OCI-LY7 (cell line): Measurements from ENCODE around the gene CACNA1I.

Experiments used
- CTCF ChIP-seq: fragments of 200-600 bp; sonication (generic); conservative IDR thresholded peaks from 2 replicates; pipeline ENCODE4 v1.5.1; 2014; ENCODE audit warnings: mild to moderate bottlenecking, antibody characterized with exemption, low read length, moderate library complexity, mixed read lengths
- EZH2phosphoT487 ChIP-seq: fragments of 200-600 bp; sonication (generic); IDR thresholded peaks from 2 replicates; pipeline ENCODE4 v1.6.1; 2018; ENCODE audit warnings: low read depth, borderline replicate concordance, mild to moderate bottlenecking, mixed run types, antibody characterized with exemption, low read length, moderate library complexity, mixed read lengths

GRCh38 chr22:39617342-39617741 lies 46.8 kb downstream of the CACNA1I start:
- TF ChIP-seq CTCF (no peak), EZH2phosphoT487 (no peak)
